Activated effector memory CD4-positive, alpha-beta T cell treated with Interleukin-2 at 50 U/mL for 16 hours (primary cell): Measurements from ENCODE around the gene CST1.
"Not testable (repeated sequence)": the region's sequence is repeated elsewhere in the genome, so short reads cannot be mapped to it uniquely, and the experiment has no call there.

Experiments
- DNase-seq: peaks from one replicate; pipeline ENCODE4 v3.0.0-alpha.2; 2020

Gene CST1

GRCh38 chr20:23754731-23755130, 4.0 kb upstream of the CST1 start:
- no peak for DNase-seq

- no peak for DNase-seq
Measured at GRCh38 chr20:23753589-23753988, 2.9 kb upstream of the CST1 start.

- DNase-seq, result no peak
Measured at GRCh38 chr20:23753194-23753548, 2.4 kb upstream of the CST1 start.

- no peak for DNase-seq
Measured at GRCh38 chr20:23752481-23753193, 1.9 kb upstream of the CST1 start.

GRCh38 chr20:23752019-23752418, 1.3 kb upstream of the CST1 start:
- DNase-seq, result no peak

GRCh38 chr20:23749746-23750145, 989 bp downstream of the CST1 start:
- DNase-seq, result no peak

GRCh38 chr20:23748975-23749374, 1.8 kb downstream of the CST1 start:
- not testable (repeated sequence) for DNase-seq

- DNase-seq, result not testable (repeated sequence)
Measured at GRCh38 chr20:23747551-23747950, 3.2 kb downstream of the CST1 start.

GRCh38 chr20:23747092-23747491, 3.6 kb downstream of the CST1 start:
- not testable (repeated sequence) for DNase-seq

- DNase-seq, result no peak
Measured at GRCh38 chr20:23746321-23746720, 4.4 kb downstream of the CST1 start.

GRCh38 chr20:23745247-23745646, 5.5 kb downstream of the CST1 start:
- DNase-seq, result no peak

GRCh38 chr20:23744817-23745216, 5.9 kb downstream of the CST1 start:
- DNase-seq, result no peak

GRCh38 chr20:23735391-23735790, 15.3 kb downstream of the CST1 start:
- not testable (repeated sequence) for DNase-seq

GRCh38 chr20:23734949-23735348, 15.8 kb downstream of the CST1 start:
- DNase-seq, result not testable (repeated sequence)

- not testable (repeated sequence) for DNase-seq
Measured at GRCh38 chr20:23734440-23734839, 16.3 kb downstream of the CST1 start.

GRCh38 chr20:23727016-23727415, 23.7 kb downstream of the CST1 start:
- DNase-seq, result no peak

- no peak for DNase-seq
Measured at GRCh38 chr20:23725102-23725501, 25.6 kb downstream of the CST1 start.

- DNase-seq, result not testable (repeated sequence)
Measured at GRCh38 chr20:23723659-23724307, 27.0 kb downstream of the CST1 start.

- not testable (repeated sequence) for DNase-seq
Measured at GRCh38 chr20:23722851-23723250, 27.9 kb downstream of the CST1 start.

- DNase-seq, result no peak
Measured at GRCh38 chr20:23721962-23722361, 28.8 kb downstream of the CST1 start.

GRCh38 chr20:23719351-23719750, 31.4 kb downstream of the CST1 start:
- DNase-seq, result not testable (repeated sequence)

GRCh38 chr20:23711778-23712177, 39.0 kb downstream of the CST1 start:
- not testable (repeated sequence) for DNase-seq

- DNase-seq, result no peak
Measured at GRCh38 chr20:23710771-23711170, 40.0 kb downstream of the CST1 start.

GRCh38 chr20:23705895-23706294, 44.8 kb downstream of the CST1 start:
- DNase-seq, result no peak

- no peak for DNase-seq
Measured at GRCh38 chr20:23702021-23702420, 48.7 kb downstream of the CST1 start.
